OCI-LY7 (cell line): Measurements from ENCODE around the gene EGFL7. TPM values are rescaled to one million over a fixed set of nuclear protein-coding genes. Genes with fewer than 3 reads are reported as not detected.

Experiments
- BruUV-seq: library from RNA; stranded (reverse); fragments of 400-500 nt; replicated peaks from 2 replicates; lab custom pipeline; 2021; lab: Mats Ljungman, UMichigan
- CTCF ChIA-PET: fragments of 300-600 bp; sonication (Branson Sonifier 250); formaldehyde crosslinking; loops from one replicate; lab custom pipeline; 2022; ENCODE audit warnings: antibody characterized with exemption; ENCODE audit not compliant: unreplicated experiment; lab: Charles Lee
- POLR2A ChIA-PET: fragments of 300-600 bp; sonication (Branson Sonifier 250); formaldehyde crosslinking; loops from one replicate; lab custom pipeline; 2022; ENCODE audit warnings: antibody characterized with exemption; lab: Charles Lee
- DNase-seq: peaks from one replicate; pipeline ENCODE4 v3.0.0-alpha.2; 2015; ENCODE audit warnings: low spot score
- H2AFZ ChIP-seq: fragments of 200-600 bp; sonication (generic), shearing (Covaris generic); 2 replicates; pipeline ENCODE4 v1.6.1; 2014; ENCODE audit warnings: mild to moderate bottlenecking, antibody characterized with exemption, low read length, moderate library complexity
- H3K27ac ChIP-seq: fragments of 200-600 bp; sonication (generic); 2 replicates; pipeline ENCODE4 v1.5.1; 2014; ENCODE audit warnings: mixed run types, low read depth, mild to moderate bottlenecking, moderate library complexity, low read length, inconsistent platforms; ENCODE audit not compliant: poor library complexity, severe bottlenecking
- H3K36me3 ChIP-seq: fragments of 200-600 bp; sonication (generic); 2 replicates; pipeline ENCODE4 v1.6.1; 2014; ENCODE audit warnings: mild to moderate bottlenecking, antibody characterized with exemption, low read length, moderate library complexity, mixed read lengths; ENCODE audit not compliant: insufficient read depth
- H3K4me1 ChIP-seq: fragments of 200-600 bp; sonication (generic); 2 replicates; pipeline ENCODE4 v1.5.1; 2014; ENCODE audit warnings: mild to moderate bottlenecking, low read length; ENCODE audit not compliant: insufficient read depth, poor library complexity, severe bottlenecking
- H3K4me2 ChIP-seq: fragments of 200-600 bp; sonication (generic); 2 replicates; pipeline ENCODE4 v1.6.1; 2014; ENCODE audit warnings: mild to moderate bottlenecking, low read length
- H3K4me3 ChIP-seq: fragments of 200-600 bp; sonication (generic); 2 replicates; pipeline ENCODE4 v1.5.1; 2014; ENCODE audit warnings: mild to moderate bottlenecking, low read depth, low read length; ENCODE audit not compliant: poor library complexity, severe bottlenecking
- H3K79me2 ChIP-seq: fragments of 200-600 bp; sonication (generic); 2 replicates; pipeline ENCODE4 v1.6.1; 2016; ENCODE audit warnings: low read depth, mild to moderate bottlenecking, low read length, moderate library complexity, mixed read lengths; ENCODE audit not compliant: insufficient read depth
- H3K9me2 ChIP-seq: fragments of 200-600 bp; sonication (generic); 2 replicates; pipeline ENCODE4 v1.6.1; 2016; ENCODE audit warnings: mild to moderate bottlenecking, low read length, mixed read lengths; ENCODE audit not compliant: insufficient read depth
- H3K9me3 ChIP-seq: fragments of 200-600 bp; sonication (generic); 2 replicates; pipeline ENCODE4 v1.6.1; 2014; ENCODE audit warnings: mild to moderate bottlenecking, mixed run types, low read length, mixed read lengths
- H4K20me1 ChIP-seq: fragments of 200-600 bp; sonication (generic); 2 replicates; pipeline ENCODE4 v1.6.1; 2014; ENCODE audit warnings: mild to moderate bottlenecking, antibody characterized with exemption, low read length, moderate library complexity, mixed read lengths; ENCODE audit not compliant: insufficient read depth
- EZH2phosphoT487 ChIP-seq: fragments of 200-600 bp; sonication (generic); IDR thresholded peaks from 2 replicates; pipeline ENCODE4 v1.6.1; 2018; ENCODE audit warnings: low read depth, borderline replicate concordance, mild to moderate bottlenecking, mixed run types, antibody characterized with exemption, low read length, moderate library complexity, mixed read lengths
- intact Hi-C: fragments of 100-400 bp; cut with micrococcal nuclease; formaldehyde crosslinking; loops from one replicate; pipeline ENCODE4 v1.10.0; 2022; ENCODE audit not compliant: unreplicated experiment
- total RNA-seq, 2 experiments: library from RNA; depleted of rRNA in 1 of 2; stranded (reverse); fragments of >200 nt in 1 of 2; shearing (Covaris generic) in 1 of 2; gene quantifications; 2 replicates each; pipeline ENCODE4 v1.2.3, GENCODE V29; 2014 to 2022
- TF ChIP-seq, protein P1 (sequence below): fragments of 200-600 bp; sonication (generic); conservative IDR thresholded peaks from 2 replicates; pipeline ENCODE4 v1.5.1; 2014; ENCODE audit warnings: mild to moderate bottlenecking, antibody characterized with exemption, low read length, moderate library complexity, mixed read lengths

EGFL7 gene
- total RNA-seq, 2 experiments from 2014 or later = not detected

DNA sequence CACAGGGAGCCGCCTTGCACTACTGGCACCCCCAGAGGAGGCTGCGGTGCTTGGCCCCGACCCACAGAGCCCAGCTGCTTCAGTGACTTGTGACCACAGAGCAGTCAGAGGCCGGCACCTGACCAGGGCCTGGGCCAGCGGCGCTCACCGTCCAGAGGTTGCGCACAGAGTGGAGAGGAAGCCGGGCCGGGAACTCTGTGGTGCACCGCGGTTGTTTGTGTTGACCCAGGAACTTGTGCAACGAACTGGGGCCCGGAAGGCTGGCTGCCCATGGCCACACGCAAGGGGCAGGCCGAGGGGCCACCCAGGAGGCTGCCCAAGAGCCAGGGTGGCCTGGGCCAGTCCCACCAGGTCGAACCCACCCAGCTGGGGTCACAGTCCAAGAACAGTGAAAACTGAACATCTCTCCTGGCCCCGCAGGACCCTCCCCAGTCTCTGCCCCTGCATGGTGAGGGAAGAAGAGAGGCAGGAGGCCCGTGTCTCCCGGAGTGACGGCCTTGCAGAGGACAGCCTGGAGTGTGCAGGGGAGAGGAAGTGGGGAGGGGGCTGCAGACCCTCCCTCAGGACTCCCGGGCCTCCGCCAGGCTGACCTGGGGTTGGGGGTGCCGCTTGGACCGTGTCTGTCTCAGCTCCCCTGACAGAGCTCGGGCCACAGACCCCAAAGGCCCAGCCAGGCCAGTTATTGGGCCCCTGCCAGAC is 42.8 kb upstream of the EGFL7 start:
- ChIA-PET CTCF (no interaction called here), POLR2A (no interaction called here)
- intact Hi-C loops = no loop called here
- H3K4me3 ChIP-seq = no peak overlapping the region
- H3K79me2 ChIP-seq = no peaks in the 10 kb centered on the region
- H4K20me1 ChIP-seq = no peaks in the 10 kb centered on the region
- no peak overlapping the region for H3K27ac ChIP-seq
- H3K4me2 ChIP-seq = no peak overlapping the region
- TF ChIP-seq, protein P1, sequence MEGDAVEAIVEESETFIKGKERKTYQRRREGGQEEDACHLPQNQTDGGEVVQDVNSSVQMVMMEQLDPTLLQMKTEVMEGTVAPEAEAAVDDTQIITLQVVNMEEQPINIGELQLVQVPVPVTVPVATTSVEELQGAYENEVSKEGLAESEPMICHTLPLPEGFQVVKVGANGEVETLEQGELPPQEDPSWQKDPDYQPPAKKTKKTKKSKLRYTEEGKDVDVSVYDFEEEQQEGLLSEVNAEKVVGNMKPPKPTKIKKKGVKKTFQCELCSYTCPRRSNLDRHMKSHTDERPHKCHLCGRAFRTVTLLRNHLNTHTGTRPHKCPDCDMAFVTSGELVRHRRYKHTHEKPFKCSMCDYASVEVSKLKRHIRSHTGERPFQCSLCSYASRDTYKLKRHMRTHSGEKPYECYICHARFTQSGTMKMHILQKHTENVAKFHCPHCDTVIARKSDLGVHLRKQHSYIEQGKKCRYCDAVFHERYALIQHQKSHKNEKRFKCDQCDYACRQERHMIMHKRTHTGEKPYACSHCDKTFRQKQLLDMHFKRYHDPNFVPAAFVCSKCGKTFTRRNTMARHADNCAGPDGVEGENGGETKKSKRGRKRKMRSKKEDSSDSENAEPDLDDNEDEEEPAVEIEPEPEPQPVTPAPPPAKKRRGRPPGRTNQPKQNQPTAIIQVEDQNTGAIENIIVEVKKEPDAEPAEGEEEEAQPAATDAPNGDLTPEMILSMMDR = no peak
- TF ChIP-seq EZH2phosphoT487 = no peak
- BruUV-seq = no TSS peak
- no peaks in the 10 kb centered on the region for H3K36me3 ChIP-seq
- no peaks in the 10 kb centered on the region for H3K9me3 ChIP-seq
- peaks cover 20% of the 10 kb centered on the region for H3K4me1 ChIP-seq
- no peak for DNase-seq
- H2AFZ ChIP-seq = no peak overlapping the region
- no peaks in the 10 kb centered on the region for H3K9me2 ChIP-seq

DNA sequence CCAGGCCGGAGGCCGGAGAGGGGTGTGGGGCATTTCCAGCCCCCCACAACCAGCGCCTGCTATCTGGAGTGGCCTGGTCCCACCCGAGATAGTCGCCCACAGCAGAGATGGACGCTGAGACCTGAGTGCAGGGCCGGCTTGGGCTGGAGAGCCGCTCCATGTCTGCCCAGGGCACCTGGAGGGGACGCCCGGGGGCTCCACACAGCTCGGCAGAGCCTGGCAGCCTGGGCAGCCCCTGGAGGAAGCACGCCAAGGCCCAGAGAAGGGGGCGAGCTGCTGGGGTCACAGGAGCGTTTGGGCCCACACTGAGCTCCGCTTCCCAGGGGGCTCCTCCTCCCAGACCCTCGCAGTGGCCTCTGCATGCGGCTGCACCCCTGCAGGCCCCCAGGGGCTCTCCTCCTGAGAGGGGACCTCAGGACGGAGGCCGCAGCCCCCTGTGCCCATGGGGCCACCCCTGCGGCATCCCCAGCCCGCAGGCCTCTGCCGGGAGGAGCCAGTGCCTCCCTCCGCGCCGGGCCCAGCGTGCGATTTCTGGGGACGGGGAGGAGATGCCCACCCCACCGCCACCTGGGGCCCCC is 42.2 kb upstream of the EGFL7 start:
- H3K27ac ChIP-seq = no peak overlapping the region
- DNase-seq = no peak
- no peak overlapping the region for H3K4me3 ChIP-seq
- no peak overlapping the region for H3K4me2 ChIP-seq
- TF ChIP-seq EZH2phosphoT487 = no peak
- TF ChIP-seq, protein P1 = no peak
- H3K36me3 ChIP-seq = no peaks in the 10 kb centered on the region
- no peaks in the 10 kb centered on the region for H4K20me1 ChIP-seq
- no peaks in the 10 kb centered on the region for H3K9me3 ChIP-seq
- CTCF ChIA-PET = no interaction called here
- no TSS peak for BruUV-seq
- H3K79me2 ChIP-seq = no peaks in the 10 kb centered on the region
- H2AFZ ChIP-seq = no peak overlapping the region
- intact Hi-C loops = no loop called here
- peaks cover 20% of the 10 kb centered on the region for H3K4me1 ChIP-seq
- POLR2A ChIA-PET = no interaction called here
- no peaks in the 10 kb centered on the region for H3K9me2 ChIP-seq

DNA sequence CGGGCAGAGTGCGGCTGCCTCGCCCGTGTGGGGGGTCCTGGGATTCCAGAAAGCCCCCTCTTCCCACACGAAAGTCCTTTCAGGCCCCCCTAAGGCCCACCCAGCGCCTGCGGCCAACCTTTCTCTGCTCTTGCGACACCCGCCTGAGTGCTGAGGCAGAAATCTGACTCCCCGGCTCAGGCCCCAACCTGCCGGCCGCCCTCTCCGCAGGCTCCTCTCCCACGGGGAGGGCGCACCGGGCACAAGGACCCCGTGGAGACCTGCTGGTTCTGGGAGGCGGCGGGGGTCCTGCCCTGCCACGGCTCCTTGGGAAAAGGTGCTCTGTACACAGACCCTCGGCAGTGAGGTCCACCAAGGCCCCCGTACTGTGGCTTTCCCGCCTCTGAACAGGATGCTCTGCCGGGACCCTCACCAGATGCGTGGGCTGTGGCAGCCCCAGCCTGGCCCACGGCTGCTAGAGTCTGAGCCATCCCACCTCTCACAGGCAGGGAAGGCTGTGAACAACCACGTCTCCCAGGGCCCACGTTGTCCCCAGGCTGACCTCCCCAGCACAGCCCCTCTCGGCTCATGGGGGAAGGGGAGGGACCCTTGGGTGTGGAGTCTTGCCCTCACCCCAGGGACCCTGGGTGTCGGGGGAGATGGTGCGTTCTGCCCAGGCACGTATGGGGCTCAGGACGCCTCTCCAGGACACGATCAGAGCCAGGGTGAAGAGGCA is 41.5 kb upstream of the EGFL7 start:
- H2AFZ ChIP-seq = no peak overlapping the region
- H3K9me3 ChIP-seq = no peaks in the 10 kb centered on the region
- no peaks in the 10 kb centered on the region for H4K20me1 ChIP-seq
- no peak overlapping the region for H3K4me3 ChIP-seq
- H3K4me2 ChIP-seq = no peak overlapping the region
- H3K9me2 ChIP-seq = no peaks in the 10 kb centered on the region
- POLR2A ChIA-PET = no interaction called here
- no TSS peak for BruUV-seq
- no peak for TF ChIP-seq EZH2phosphoT487
- TF ChIP-seq, protein P1 = no peak
- CTCF ChIA-PET = no interaction called here
- no peaks in the 10 kb centered on the region for H3K36me3 ChIP-seq
- H3K79me2 ChIP-seq = no peaks in the 10 kb centered on the region
- no peak for DNase-seq
- H3K27ac ChIP-seq = no peak overlapping the region
- intact Hi-C loops = no loop called here
- peaks cover 20% of the 10 kb centered on the region for H3K4me1 ChIP-seq
